Measurements from ENCODE around the gene KLK1.

Gene KLK1

DNA sequence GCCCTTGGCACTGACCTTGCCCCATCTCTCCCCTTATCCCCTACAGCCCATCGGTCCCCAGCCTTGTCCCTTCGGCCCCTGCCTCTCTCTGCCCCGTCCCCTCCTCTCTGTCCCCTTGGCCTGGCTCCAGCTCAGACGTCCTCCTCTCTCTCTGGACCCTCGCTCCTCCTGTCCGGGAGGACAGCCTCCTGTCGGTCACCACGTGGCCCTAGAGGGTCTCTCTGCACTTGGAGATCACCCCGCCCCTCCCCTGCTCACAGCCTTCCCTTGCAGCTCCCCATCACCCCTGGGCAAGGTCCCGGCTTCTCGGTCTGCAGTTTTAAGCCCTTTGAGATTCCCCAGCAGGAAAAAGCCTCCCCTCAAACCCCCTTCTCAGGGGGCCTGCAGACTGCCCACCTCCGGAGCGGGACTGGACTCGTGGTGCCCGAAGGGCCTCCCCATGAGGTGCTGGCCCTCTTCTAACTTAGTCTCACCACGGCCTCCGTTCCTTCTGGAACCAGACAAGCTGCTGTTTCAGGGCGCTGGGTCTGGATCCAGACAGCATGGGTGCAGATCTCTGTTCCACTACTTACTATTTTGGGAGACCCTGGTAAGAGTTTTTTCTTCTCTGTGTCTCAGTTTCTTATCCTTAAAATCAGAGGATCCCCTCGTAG, 13.1 kb upstream of the KLK1 start:
- no peak for TF ChIP-seq CTCF (conservative IDR thresholded peaks at IDR 0.05; ENCODE audit: low read length)
- H3K4me3 ChIP-seq (ENCODE audit: low read length), result no peak overlapping the region
- DNase-seq (ENCODE audit: low read depth), result no peak

DNA sequence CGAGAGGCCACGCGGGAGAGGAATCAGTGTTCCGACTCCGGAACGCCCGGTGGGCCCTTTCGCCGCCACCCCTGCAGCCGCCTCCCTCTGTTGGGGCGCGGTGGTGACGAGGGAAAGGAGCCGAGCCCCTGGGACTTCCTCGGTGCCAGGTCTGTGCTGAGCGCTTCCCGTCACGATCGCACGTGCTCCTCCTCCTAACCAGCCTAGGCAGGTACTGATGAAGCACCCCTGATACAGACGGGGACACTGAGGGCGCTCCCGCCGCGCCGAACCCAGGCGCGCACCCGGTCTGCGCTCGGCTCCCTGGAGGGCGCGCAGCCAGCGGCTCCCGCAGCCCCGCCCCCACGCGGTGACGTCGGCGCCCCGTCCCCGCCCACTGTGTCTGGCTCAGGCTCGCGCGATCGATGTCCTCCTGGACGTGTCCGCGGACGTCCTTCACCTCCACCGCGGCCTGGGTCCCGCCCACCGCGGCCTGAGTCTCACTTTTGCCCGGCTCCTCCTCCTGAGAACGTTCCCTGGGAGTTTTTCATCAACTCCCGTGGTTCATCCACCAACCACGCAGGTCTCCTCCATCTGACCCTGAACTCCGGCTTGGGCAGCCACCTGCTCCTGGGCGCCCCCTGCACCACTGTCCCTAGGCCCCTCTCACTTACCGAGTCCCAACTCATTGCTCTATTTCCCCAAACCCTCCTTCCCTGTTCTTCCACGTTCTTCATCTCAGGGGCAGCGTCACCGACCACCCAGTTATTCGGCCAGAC, 12.4 kb upstream of the KLK1 start:
- peak; percentile 31 for DNase-seq (ENCODE audit: low read depth)
- H3K4me3 ChIP-seq (ENCODE audit: low read length), result peak overlapping the region; percentile 66
- no peak for TF ChIP-seq CTCF (conservative IDR thresholded peaks at IDR 0.05; ENCODE audit: low read length)

DNA sequence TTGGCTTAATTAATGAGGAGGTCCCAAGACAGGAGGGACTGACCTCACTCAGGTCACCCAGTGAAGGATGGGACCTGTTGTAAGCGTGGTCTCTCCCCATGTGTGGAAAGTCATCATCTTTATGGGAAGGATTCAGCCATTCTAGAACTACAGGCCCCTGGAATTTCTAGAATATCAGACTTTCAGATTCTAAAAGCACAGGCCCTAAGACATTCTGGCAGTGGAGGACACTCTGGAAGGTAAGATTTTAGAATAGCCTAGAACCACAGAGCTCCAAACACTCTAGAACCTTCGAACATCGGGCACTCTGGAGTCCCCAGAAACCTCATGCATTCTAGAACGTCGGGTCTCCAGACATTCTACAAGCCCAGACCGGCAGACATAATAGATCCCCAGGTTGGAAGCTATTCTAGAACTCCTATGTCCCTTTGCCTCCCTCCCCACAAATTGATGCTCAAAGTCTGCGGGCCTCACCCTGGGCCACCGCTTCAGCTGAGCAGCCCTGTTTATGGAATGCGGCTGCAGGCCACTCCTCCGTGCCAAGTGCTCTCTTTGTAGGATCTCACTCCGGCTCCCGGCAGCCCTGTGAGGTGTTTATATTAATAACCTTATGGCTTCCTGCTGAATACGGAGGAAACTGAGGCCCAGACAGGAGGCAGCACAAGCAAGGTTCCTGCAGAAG, 11.7 kb upstream of the KLK1 start:
- no peak for TF ChIP-seq CTCF (conservative IDR thresholded peaks at IDR 0.05; ENCODE audit: low read length)
- H3K4me3 ChIP-seq (ENCODE audit: low read length), result peak overlapping the region; percentile 66
- DNase-seq (ENCODE audit: low read depth), result peak; percentile 5

DNA sequence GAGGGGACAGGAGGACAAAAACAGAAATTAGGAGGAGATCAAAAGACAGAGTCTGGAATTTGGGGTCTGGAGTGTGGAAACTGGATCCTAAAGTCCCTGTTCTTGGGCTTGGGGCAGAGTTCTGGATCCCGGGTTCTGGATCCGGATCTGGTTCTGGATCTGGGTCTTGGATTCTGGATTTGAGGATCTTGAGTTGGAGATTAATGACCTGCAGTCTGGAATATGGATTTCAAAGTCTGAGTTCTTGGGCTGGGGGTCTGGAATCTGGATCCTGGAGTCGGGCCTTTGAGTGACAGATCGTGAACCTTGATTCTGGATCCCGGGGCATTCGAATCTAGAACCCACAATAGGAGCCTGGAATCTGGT, 10.2 kb upstream of the KLK1 start:
- no peak for DNase-seq (ENCODE audit: low read depth)
- H3K4me3 ChIP-seq (ENCODE audit: low read length), result no peak overlapping the region
- TF ChIP-seq CTCF (conservative IDR thresholded peaks at IDR 0.05; ENCODE audit: low read length), result no peak

DNA sequence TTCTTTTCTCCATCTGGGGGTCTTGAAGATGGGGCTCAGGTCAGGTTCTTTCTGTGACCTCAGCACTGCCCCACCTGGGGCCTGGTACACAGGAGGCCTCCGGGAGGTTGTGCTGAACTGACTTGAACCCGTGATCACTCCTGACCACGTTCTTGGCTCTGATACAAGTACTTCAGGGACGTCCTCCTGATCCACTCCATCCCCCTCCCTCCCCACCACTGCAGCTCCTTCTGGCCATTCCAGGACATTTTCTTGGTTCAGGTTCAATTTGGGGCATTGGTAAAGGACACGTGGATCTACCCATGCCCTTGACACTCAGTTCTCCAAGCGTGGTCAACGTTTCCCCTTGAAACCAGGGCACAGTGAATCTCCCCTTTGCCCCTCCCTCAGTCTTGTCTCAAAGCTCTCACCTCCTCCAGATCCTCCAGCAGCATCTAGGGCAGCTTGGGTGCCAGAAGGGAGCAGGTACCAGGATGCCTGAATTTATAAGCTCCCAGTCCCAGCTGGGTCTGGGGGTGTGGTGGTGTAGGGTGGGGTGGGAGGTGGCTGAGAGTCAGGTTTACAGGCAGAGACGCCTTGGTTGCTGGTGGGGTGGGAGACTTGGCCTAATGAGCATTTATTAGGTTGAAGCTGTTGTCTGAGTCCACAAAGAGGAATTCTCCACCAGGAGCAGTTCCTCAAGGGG, 9.7 kb upstream of the KLK1 start, which contains the start of gene KLK15:
Gene KLK15 (minus strand): TSS at position 458 of the 685 bp plus-strand sequence. CDS start 2,082 bp downstream, outside the sequence.
- no peak within 1 kb of the TSS for H3K4me3 ChIP-seq (ENCODE audit: low read length)
- no peak for TF ChIP-seq CTCF (conservative IDR thresholded peaks at IDR 0.05; ENCODE audit: low read length)
- no peak for DNase-seq (ENCODE audit: low read depth)

DNA sequence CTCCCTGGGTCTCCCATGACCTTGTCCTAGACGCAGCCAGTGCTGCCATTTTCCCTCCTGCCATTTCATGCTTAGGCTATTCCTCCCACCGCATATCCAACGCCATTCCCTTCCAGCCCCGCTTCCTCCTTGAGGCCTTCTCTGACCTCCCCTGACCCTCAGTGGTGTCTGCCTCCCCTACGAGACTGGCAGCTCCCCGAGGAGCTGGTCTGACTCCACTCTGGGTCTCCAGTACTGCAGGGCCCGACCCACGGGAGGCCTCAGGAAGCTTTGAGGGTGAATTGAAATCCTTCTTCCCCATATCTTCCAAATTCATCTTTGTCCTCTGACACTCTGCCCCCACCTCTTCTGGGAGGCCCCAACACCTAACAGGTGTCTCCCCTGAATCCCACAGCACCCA, 9.1 kb upstream of the KLK1 start:
- no peak overlapping the region for H3K4me3 ChIP-seq (ENCODE audit: low read length)
- no peak for TF ChIP-seq CTCF (conservative IDR thresholded peaks at IDR 0.05; ENCODE audit: low read length)

More for the DNA sequence above, 9.1 kb upstream of the KLK1 start:
- no peak for DNase-seq (ENCODE audit: low read depth)

All from AG10803 (cell line).